Uterus (tissue), 2 donors: Measurements from ENCODE around the gene MPIG6B.

Experiments
- CTCF ChIP-seq, 4 experiments: fragments of 200-600 bp in 2 of 4; fragments of 450-650 bp in 2 of 4; sonication (generic) in 2 of 4; IDR thresholded peaks; one replicate each; pipeline ENCODE4 v1.5.1; 2016 to 2019; ENCODE audit warnings: antibody characterized with exemption in 4 of 4, mild to moderate bottlenecking in 2 of 4, moderate library complexity in 1 of 4
- POLR2A ChIP-seq, 2 donors: fragments of 450-650 bp; IDR thresholded peaks; one replicate each; pipeline ENCODE4 v1.6.1; 2016; ENCODE audit warnings: antibody characterized with exemption in 2 of 2, mild to moderate bottlenecking in 1 of 2, moderate library complexity in 1 of 2

GRCh38 chr6:31702819-31703716 lies 20.1 kb upstream of the MPIG6B start, which contains the start of gene ABHD16A:
- TF ChIP-seq POLR2A (IDR thresholded peaks at IDR 0.05) (peak; percentile 98 to 99), CTCF (IDR thresholded peaks at IDR 0.05) (peak; percentile 6 to 24 (median 16))
